ENCODE results near the gene TRIM54. TPM values are rescaled to one million over a fixed set of nuclear protein-coding genes. Genes with fewer than 3 reads are reported as not detected.

TRIM54 gene
- total and polyA plus RNA-seq, 2 of the 4 experiments (the other 2 are of a cell fraction) = 0.15 TPM; not detected in 1

GRCh38 chr2:27278010-27278409 is 4.2 kb upstream of the TRIM54 start:
- no peak overlapping the region for H2BK15ac ChIP-seq (ENCODE audit: low read depth, low read length)
- no peaks in the 10 kb centered on the region for H4K20me1 ChIP-seq (ENCODE audit: insufficient read depth, low read length)
- no peaks in the 10 kb centered on the region for H3K79me1 ChIP-seq (ENCODE audit: low read depth in 1 of 2, low read length in 2 of 2)
- H3K4me2 ChIP-seq (ENCODE audit: low read depth, low read length) = no peak overlapping the region
- no peak overlapping the region for H2AK9ac ChIP-seq (replicated peaks; ENCODE audit: low read depth, low read length, poor library complexity)
- H4K5ac ChIP-seq (ENCODE audit: low read depth, low read length) = no peak overlapping the region
- no peak overlapping the region for H3K27ac ChIP-seq (ENCODE audit: insufficient read depth, low read length)
- no peak overlapping the region for H2AK5ac ChIP-seq (ENCODE audit: low read depth, low read length)
- H4K91ac ChIP-seq (ENCODE audit: insufficient read depth, low read depth, low read length) = no peak overlapping the region
- no peak overlapping the region for H3K18ac ChIP-seq (ENCODE audit: low read depth, low read length)
- no peak overlapping the region for H3K9ac ChIP-seq (ENCODE audit: low read depth, low read length)
- H3K14ac ChIP-seq (replicated peaks; ENCODE audit: low read depth, low read length) = no peak overlapping the region
- dilution Hi-C loops (cut with HindIII; ENCODE audit: low sequenced_read_pairs, unreplicated experiment) (no loop called here), in situ Hi-C loops (cut with MboI; ENCODE audit: low sequenced_read_pairs) (no loop called here), intact Hi-C loops (cut with micrococcal nuclease) (no loop called here)
- ATAC-seq (ENCODE audit: low read depth) (no peak), DNase-seq (no peak)
- H3K9me1 ChIP-seq (ENCODE audit: insufficient read depth, low read length) = peaks cover 17% of the 10 kb centered on the region
- no peak overlapping the region for H3K56ac ChIP-seq (ENCODE audit: extremely low read depth, insufficient read depth, low read length)
- H3K9me3 ChIP-seq (ENCODE audit: control insufficient read depth, insufficient read depth, low read length) = no peaks in the 10 kb centered on the region
- no peak overlapping the region for H3K4ac ChIP-seq (ENCODE audit: low read depth, low read length)
- BruUV-seq (replicated peaks) = no TSS peak
- no peaks in the 10 kb centered on the region for H3K36me3 ChIP-seq (ENCODE audit: control insufficient read depth, insufficient read depth, low read length)
- H3K4me3 ChIP-seq (ENCODE audit: insufficient read depth, low read depth, low read length) = no peak overlapping the region
- POLR2A ChIA-PET (ENCODE audit: unreplicated experiment) = no interaction called here
- H2BK20ac ChIP-seq (ENCODE audit: low read depth, low read length) = no peak overlapping the region
- H2BK5ac ChIP-seq (ENCODE audit: low read depth, low read length, poor library complexity, severe bottlenecking) = no peak overlapping the region
- no CpG with 5 or more reads among the region's 1 CpG for WGBS, 2 experiments (ENCODE audit: extremely low coverage in 2 of 2, insufficient read length in 1 of 2)
- H2AFZ ChIP-seq (replicated peaks; ENCODE audit: low read length, poor library complexity) = no peak overlapping the region
- H2BK120ac ChIP-seq (ENCODE audit: low read depth, low read length) = no peak overlapping the region
- no peak overlapping the region for H4K8ac ChIP-seq (ENCODE audit: low read depth in 2 of 2, low read length in 2 of 2)
- no peak for TF ChIP-seq FOS (IDR thresholded peaks at IDR 0.05; ENCODE audit: low read depth, low read length)
- no peak for TF ChIP-seq MXI1 (IDR thresholded peaks at IDR 0.05; ENCODE audit: borderline replicate concordance, low read depth, low read length)
- TF ChIP-seq NFE2L2 (IDR thresholded peaks at IDR 0.05; ENCODE audit: low read depth, low read length) = no peak
- TF ChIP-seq CEBPB (IDR thresholded peaks at IDR 0.05; ENCODE audit: low read depth, low read length) = no peak
- H3K4me1 ChIP-seq (ENCODE audit: control insufficient read depth, insufficient read depth, low read length) = peaks cover 29% of the 10 kb centered on the region
- peaks cover 20% of the 10 kb centered on the region for H3K27me3 ChIP-seq (ENCODE audit: control insufficient read depth, insufficient read depth, low read length)
- H3K23ac ChIP-seq (ENCODE audit: low read depth, low read length) = peak overlapping the region; percentile 59; the same call in 1 of the 2 replicates
- CTCF ChIA-PET = interaction anchor here (1.3 kb wide), 1 partner anchor 13 kb away, joined by 3 read pairs; no protein-coding TSS in a partner anchor

Data from IMR-90 (cell line).